SK-N-SH (cell line): ENCODE data around the gene NCKAP5. TPM values are rescaled to one million over a fixed set of nuclear protein-coding genes. Genes with fewer than 3 reads are reported as not detected.
A peak's percentile ranks its signal among the peaks of the same experiment; 100 is the strongest.

Experiments
- CTCF ChIA-PET: fragments of 300-600, 350-600 bp; formaldehyde crosslinking; extraction: SDS; loops from one replicate; lab custom pipeline; 2021; lab: Yijun Ruan, JAX
- POLR2A ChIA-PET: fragments of 350-600 bp; sonication (Branson Sonifier 250); formaldehyde crosslinking; extraction: SDS; loops from one replicate; lab custom pipeline; 2020; ENCODE audit warnings: antibody characterized with exemption, inconsistent platforms; lab: Yijun Ruan, JAX
- DNase-seq: peaks from one replicate; pipeline ENCODE4 v3.0.0; 2012
- H2AFZ ChIP-seq: fragments of 200-600 bp; sonication (generic); 2 replicates; pipeline ENCODE4 v1.8.1; 2016; ENCODE audit warnings: antibody characterized with exemption, mild to moderate bottlenecking, low read depth
- H3F3A ChIP-seq: fragments of 200-600 bp; sonication (generic); replicated peaks from 2 replicates; pipeline ENCODE3; 2016; ENCODE audit warnings: antibody characterized with exemption, mild to moderate bottlenecking; ENCODE audit not compliant: insufficient read depth
- H3K27ac ChIP-seq, 2 experiments: fragments of 200-500 bp in 1 of 2; fragments of 200-600 bp in 1 of 2; sonication (Bioruptor generic) in 1 of 2; sonication (generic), shearing (Covaris generic) in 1 of 2; 2 replicates each; pipeline versions ENCODE4 v1.5.1 to v1.6.1; 2014 to 2016; ENCODE audit warnings: low read depth in 2 of 2, inconsistent platforms in 1 of 2, low read length in 1 of 2, mild to moderate bottlenecking in 1 of 2, mixed read lengths in 1 of 2
- H3K27me3 ChIP-seq: fragments of 200-600 bp; sonication (generic), shearing (Covaris generic); 2 replicates; pipeline ENCODE4 v1.6.1; 2016; ENCODE audit warnings: mixed run types; ENCODE audit not compliant: insufficient read depth
- H3K36me3 ChIP-seq, 2 experiments: fragments of 200-500 bp in 1 of 2; fragments of 200-600 bp in 1 of 2; sonication (Bioruptor generic) in 1 of 2; sonication (generic) in 1 of 2; replicated peaks in 1 of 2; 2 replicates each; pipeline versions ENCODE3 to v1.5.1; 2014 to 2016; ENCODE audit warnings: low read length in 1 of 2, mild to moderate bottlenecking in 1 of 2; ENCODE audit not compliant: insufficient read depth in 2 of 2, control insufficient read depth in 1 of 2
- H3K4me1 ChIP-seq, 2 experiments: fragments of 200-500 bp in 1 of 2; fragments of 200-600 bp in 1 of 2; sonication (Bioruptor generic) in 1 of 2; sonication (generic), shearing (Covaris generic) in 1 of 2; 2 replicates each; pipeline versions ENCODE4 v1.5.1 to v1.6.1; 2014 to 2016; ENCODE audit warnings: low read depth in 1 of 2, low read length in 1 of 2, mixed run types in 1 of 2; ENCODE audit not compliant: insufficient read depth in 2 of 2, control insufficient read depth in 1 of 2
- H3K4me2 ChIP-seq: fragments of 200-600 bp; sonication (generic), shearing (Covaris generic); 2 replicates; pipeline ENCODE4 v1.6.1; 2017; ENCODE audit warnings: mixed run types
- H3K4me3 ChIP-seq, 2 experiments: fragments of 200-500 bp in 1 of 2; fragments of 200-600 bp in 1 of 2; sonication (Bioruptor generic) in 1 of 2; sonication (generic), shearing (Covaris generic) in 1 of 2; 2 replicates each; pipeline versions ENCODE4 v1.5.1 to v1.8.1; 2014 to 2016; ENCODE audit warnings: low read depth in 2 of 2, inconsistent platforms in 1 of 2, low read length in 1 of 2, mild to moderate bottlenecking in 1 of 2, mixed read lengths in 1 of 2, moderate library complexity in 1 of 2
- H3K79me2 ChIP-seq: fragments of 200-600 bp; sonication (generic); 2 replicates; pipeline ENCODE4 v1.8.1; 2017; ENCODE audit warnings: mild to moderate bottlenecking; ENCODE audit not compliant: insufficient read depth
- H3K9ac ChIP-seq: fragments of 200-600 bp; sonication (generic); 2 replicates; pipeline ENCODE4 v1.6.1; 2017; ENCODE audit warnings: mixed run types
- H3K9me2 ChIP-seq: fragments of 200-600 bp; sonication (generic); 2 replicates; pipeline ENCODE4 v1.6.1; 2017; ENCODE audit warnings: mixed run types
- H3K9me3 ChIP-seq: fragments of 200-600 bp; sonication (generic); 2 replicates; pipeline ENCODE4 v1.6.1; 2017; ENCODE audit warnings: mixed run types, mild to moderate bottlenecking, moderate library complexity
- H4K20me1 ChIP-seq: fragments of 200-600 bp; sonication (generic); 2 replicates; pipeline ENCODE4 v1.6.1; 2017; ENCODE audit warnings: mild to moderate bottlenecking, mixed run types; ENCODE audit not compliant: insufficient read depth
- EP300 ChIP-seq, 2 experiments: IDR thresholded peaks; 2 replicates each; pipeline versions ENCODE4 v1.4.0 to v1.6.1; 2012; ENCODE audit warnings: borderline replicate concordance in 1 of 2, low read depth in 1 of 2, low read length in 1 of 2
- FOXJ3 ChIP-seq: sonication (generic); formaldehyde crosslinking; IDR thresholded peaks from 2 replicates; pipeline ENCODE4 v1.5.1; 2020; ENCODE audit warnings: mild to moderate bottlenecking, missing genetic modification reagents
- FOXM1 ChIP-seq: IDR thresholded peaks from 2 replicates; pipeline ENCODE4 v1.4.0; 2012; ENCODE audit warnings: low read depth, mild to moderate bottlenecking
- GATA2 ChIP-seq: sonication (generic); formaldehyde crosslinking; IDR thresholded peaks from 2 replicates; pipeline ENCODE4 v1.5.0; 2020; ENCODE audit warnings: mild to moderate bottlenecking, missing genetic modification reagents
- IRF3 ChIP-seq: fragments of 150-350 bp; IDR thresholded peaks from 2 replicates; pipeline ENCODE4 v1.6.1; 2016; ENCODE audit warnings: mild to moderate bottlenecking, low read depth, low read length
- MXI1 ChIP-seq: IDR thresholded peaks from 2 replicates; pipeline ENCODE4 v1.6.1; 2012; ENCODE audit warnings: mild to moderate bottlenecking, low read depth, low read length, improper control_type of control experiment
- NRF1 ChIP-seq: IDR thresholded peaks from 2 replicates; pipeline ENCODE4 v1.6.1; 2012; ENCODE audit warnings: low read depth, mild to moderate bottlenecking, low read length
- RAD21 ChIP-seq: IDR thresholded peaks from 2 replicates; pipeline ENCODE4 v1.6.1; 2012; ENCODE audit warnings: mild to moderate bottlenecking, low read length
- RCOR1 ChIP-seq: fragments of 150-350 bp; IDR thresholded peaks from 2 replicates; pipeline ENCODE4 v1.6.1; 2017; ENCODE audit warnings: antibody characterized with exemption, low read length
- SIN3A ChIP-seq: IDR thresholded peaks from 2 replicates; pipeline ENCODE4 v1.6.1; 2012; ENCODE audit warnings: low read depth, mild to moderate bottlenecking, low read length, moderate library complexity, borderline replicate concordance
- TAF1 ChIP-seq: IDR thresholded peaks from 2 replicates; pipeline ENCODE4 v1.6.1; 2012; ENCODE audit warnings: low read depth, mild to moderate bottlenecking, low read length, moderate library complexity, borderline replicate concordance
- TCF12 ChIP-seq: IDR thresholded peaks from 2 replicates; pipeline ENCODE4 v1.4.0; 2012
- TEAD4 ChIP-seq: IDR thresholded peaks from 2 replicates; pipeline ENCODE4 v1.4.0; 2012; ENCODE audit warnings: mild to moderate bottlenecking, borderline replicate concordance; ENCODE audit not compliant: insufficient read depth
- USF1 ChIP-seq: IDR thresholded peaks from 2 replicates; pipeline ENCODE4 v1.4.0; 2012; ENCODE audit warnings: low read depth, borderline replicate concordance
- WGBS: methylation state at CpG from one replicate; pipeline ENCODE4 v1.1.6; 2017; ENCODE audit warnings: low lambda C conversion rate; 5-methylcytosine and 5-hydroxymethylcytosine counted together
- polyA plus RNA-seq, 3 experiments: library from polyadenylated mRNA; depleted of rRNA; stranded (reverse); fragments of >200 nt; gene quantifications; 2 replicates each; pipeline ENCODE4 v1.2.3, GENCODE V29; 2012
- TF ChIP-seq, protein P1 (sequence below): fragments of 150-350 bp; IDR thresholded peaks from 2 replicates; pipeline ENCODE4 v1.6.1; 2017; ENCODE audit warnings: antibody characterized with exemption, low read length, low read depth, borderline replicate concordance

NCKAP5 gene
- polyA plus RNA-seq, 1 of the 3 experiments (the other 2 are of a cell fraction) = 0.02 TPM

DNA sequence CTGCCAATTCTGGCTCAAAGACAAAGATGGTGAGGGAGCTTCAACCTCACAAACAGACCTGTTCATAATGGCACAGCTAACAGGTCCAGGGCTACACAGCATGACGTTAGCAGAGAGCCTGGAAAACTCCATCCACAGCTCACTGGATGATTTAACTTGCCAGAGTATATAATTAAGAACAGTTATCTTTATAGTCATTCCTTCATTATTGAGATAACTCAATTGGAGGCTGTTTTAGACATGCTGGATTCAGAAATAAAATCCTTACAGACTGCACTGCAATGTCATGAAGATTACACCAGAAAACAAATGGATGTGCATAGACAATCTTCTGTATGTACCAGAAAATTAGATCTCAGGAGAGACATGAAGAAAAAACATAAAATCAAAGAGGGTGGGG lies 843.1 kb downstream of the NCKAP5 start:
- Histone ChIP-seq H2AFZ (no peak overlapping the region), H3K9ac (no peak overlapping the region), H3K4me3 (no peak overlapping the region), H3K27ac (no peak overlapping the region), H3K79me2 (no peaks in the 10 kb centered on the region), H4K20me1 (no peaks in the 10 kb centered on the region), H3K36me3 (no peaks in the 10 kb centered on the region), H3K9me3 (no peaks in the 10 kb centered on the region), H3K4me2 (no peak overlapping the region), H3K9me2 (no peaks in the 10 kb centered on the region), H3F3A (no peaks in the 10 kb centered on the region), H3K4me1 (peaks cover 0 to 13% of the 10 kb centered on the region in 2 experiments; a peak in 2 of 4 replicates), H3K27me3 (no peaks in the 10 kb centered on the region)
- peak; percentile 48 for DNase-seq
- CTCF ChIA-PET = interaction anchor here (1.0 to 1.3 kb wide), 3 partner anchors 10 to 37 kb away, joined by 3 to 4 read pairs (median 3); no protein-coding TSS in a partner anchor
- 11% methylated on average over 1 of the region's 1 CpG for WGBS
- POLR2A ChIA-PET = no interaction called here
- peak in 1 of 2 experiments; percentile 47; a peak in 1 of 4 replicates for TF ChIP-seq EP300 (IDR thresholded peaks at IDR 0.05; ENCODE audit: borderline replicate concordance in 1 of 2, low read depth in 1 of 2, low read length in 1 of 2)
- no peak for TF ChIP-seq NRF1
- TF ChIP-seq RCOR1 = peak; percentile 65; the same call in 1 of the 2 replicates

- no peak for TF ChIP-seq EP300 (IDR thresholded peaks at IDR 0.05; ENCODE audit: borderline replicate concordance in 1 of 2, low read depth in 1 of 2, low read length in 1 of 2)
- TF ChIP-seq FOXJ3 (CRISPR knock-in tag) = no peak
- no peak for TF ChIP-seq MXI1
- no peak for TF ChIP-seq GATA2 (CRISPR knock-in tag)
- TF ChIP-seq, protein P1, sequence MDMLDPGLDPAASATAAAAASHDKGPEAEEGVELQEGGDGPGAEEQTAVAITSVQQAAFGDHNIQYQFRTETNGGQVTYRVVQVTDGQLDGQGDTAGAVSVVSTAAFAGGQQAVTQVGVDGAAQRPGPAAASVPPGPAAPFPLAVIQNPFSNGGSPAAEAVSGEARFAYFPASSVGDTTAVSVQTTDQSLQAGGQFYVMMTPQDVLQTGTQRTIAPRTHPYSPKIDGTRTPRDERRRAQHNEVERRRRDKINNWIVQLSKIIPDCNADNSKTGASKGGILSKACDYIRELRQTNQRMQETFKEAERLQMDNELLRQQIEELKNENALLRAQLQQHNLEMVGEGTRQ = no peak
- no peak for TF ChIP-seq TCF12
- TF ChIP-seq USF1 = no peak
- no peak for TF ChIP-seq IRF3
- TF ChIP-seq FOXM1 = no peak
- no peak for TF ChIP-seq TEAD4
- TF ChIP-seq TAF1 = no peak
- no peak for TF ChIP-seq SIN3A
- TF ChIP-seq RCOR1 = no peak
- TF ChIP-seq RAD21 = no peak
- Histone ChIP-seq H2AFZ (no peak overlapping the region), H3K4me3 (no peak overlapping the region), H3K27me3 (no peaks in the 10 kb centered on the region), H4K20me1 (no peaks in the 10 kb centered on the region), H3F3A (no peaks in the 10 kb centered on the region), H3K9ac (no peak overlapping the region), H3K79me2 (no peaks in the 10 kb centered on the region), H3K9me3 (no peaks in the 10 kb centered on the region), H3K9me2 (no peaks in the 10 kb centered on the region), H3K36me3 (no peaks in the 10 kb centered on the region), H3K4me2 (no peak overlapping the region), H3K4me1 (peaks cover 0 to 13% of the 10 kb centered on the region in 2 experiments; a peak in 2 of 4 replicates), H3K27ac (no peak overlapping the region)
- ChIA-PET POLR2A (no interaction called here), CTCF (no interaction called here)
- WGBS = 91% methylated on average over 2 of the region's 2 CpGs
- DNase-seq = no peak
Observed at GRCh38 chr2:132721938-132722337, 846.3 kb downstream of the NCKAP5 start.
